Brain pericyte (primary cell): ENCODE measurements around the gene POU2F2.

Experiments used
- DNase-seq: peaks from one replicate; pipeline ENCODE4 v3.0.0-alpha.2; 2012; ENCODE audit warnings: low read depth, low spot score

The POU2F2 gene

DNA sequence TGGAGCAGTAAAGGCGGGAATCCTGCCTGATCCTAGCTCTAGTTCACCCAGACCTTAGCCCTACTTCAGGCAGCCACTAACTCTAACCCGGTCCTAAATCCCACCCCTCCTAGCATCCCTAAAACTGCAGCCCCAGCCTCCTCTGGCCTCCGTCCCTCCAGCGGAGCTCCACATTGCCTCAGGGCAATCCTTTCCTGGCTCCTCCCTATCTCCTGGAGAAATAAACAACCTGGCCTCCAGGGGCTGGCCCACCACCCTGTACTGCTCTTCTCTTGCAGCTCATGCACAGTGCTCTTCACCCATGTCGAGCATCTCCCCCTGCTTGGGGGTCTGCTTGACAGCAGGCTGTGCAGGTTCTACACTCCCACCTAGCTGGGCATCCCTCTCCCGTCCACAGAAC, 6.7 kb downstream of the POU2F2 start:
- no peak for DNase-seq

GRCh38 chr19:42124386-42124901, 7.8 kb downstream of the POU2F2 start:
- DNase-seq, result no peak

GRCh38 chr19:42123765-42124164, 8.5 kb downstream of the POU2F2 start:
- no peak for DNase-seq

DNA sequence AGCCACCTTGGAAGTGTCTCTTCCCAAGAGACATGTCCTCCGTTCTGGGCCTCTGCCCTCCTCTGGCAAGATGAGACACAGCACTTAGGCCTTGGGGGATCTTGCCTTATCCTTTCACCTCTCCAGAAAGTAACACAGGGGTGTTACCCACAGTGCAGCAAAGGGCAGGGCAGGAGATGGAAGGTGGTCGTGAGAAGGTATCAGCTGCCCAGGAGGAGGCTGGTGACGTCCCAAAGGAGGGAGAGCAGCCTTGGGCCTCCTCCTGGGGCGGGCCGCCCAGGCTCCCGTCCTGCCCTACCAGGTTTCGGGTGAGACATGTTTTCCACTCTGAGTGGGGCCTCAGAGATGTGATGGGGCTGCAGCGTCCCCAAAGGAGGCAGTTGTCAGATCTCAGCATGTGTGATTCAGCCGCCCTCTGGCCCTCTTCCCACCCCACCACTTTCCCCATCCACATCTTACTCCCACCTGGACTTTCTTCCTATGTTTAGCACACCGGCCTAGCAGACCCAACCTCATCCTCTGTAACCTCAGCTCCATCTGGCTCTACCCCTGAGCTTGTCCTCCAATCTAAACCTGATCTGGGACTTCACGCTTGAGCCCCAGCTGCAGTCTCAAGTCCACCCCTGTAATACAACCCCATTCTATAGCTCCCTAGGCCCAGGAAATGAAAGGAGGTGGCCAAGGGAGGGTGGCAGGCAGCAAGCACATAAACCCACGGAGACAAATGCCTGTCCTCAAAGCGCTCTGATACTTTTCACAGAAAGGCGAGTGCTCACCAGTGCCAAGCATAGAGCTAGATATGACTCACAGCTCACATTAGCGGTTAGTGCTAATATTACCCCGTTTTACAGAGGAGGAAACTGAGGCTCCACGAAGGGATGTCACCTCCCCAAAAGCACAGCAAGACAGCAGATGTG, 9.3 kb downstream of the POU2F2 start:
- DNase-seq, result no peak

GRCh38 chr19:42121656-42122069, 10.6 kb downstream of the POU2F2 start:
- DNase-seq, result no peak

GRCh38 chr19:42121036-42121621, 11.1 kb downstream of the POU2F2 start:
- DNase-seq, result no peak

- no peak for DNase-seq
These were observed 11.8 kb downstream of the POU2F2 start for GRCh38 chr19:42120276-42120980.

DNA sequence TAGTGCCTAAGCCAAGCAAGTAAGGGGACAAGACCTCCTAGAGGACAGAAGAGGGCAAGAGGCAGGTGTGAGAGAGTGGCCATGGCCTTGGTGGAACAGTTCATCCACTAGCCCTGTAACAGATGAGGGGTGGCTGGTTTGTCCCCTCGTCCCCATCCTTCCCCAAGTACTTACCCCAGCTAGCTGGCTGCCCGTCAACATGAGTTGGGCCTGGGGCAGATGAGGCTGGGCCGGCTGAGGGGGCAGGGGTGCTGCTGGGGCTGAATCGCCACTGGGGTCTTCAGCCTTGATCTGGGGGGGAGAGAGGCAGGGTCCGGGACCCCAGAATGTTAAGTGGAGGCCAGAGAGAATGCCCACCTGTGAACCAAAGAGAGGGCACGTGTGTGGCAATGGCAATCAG, 15.2 kb downstream of the POU2F2 start:
- no peak for DNase-seq

DNA sequence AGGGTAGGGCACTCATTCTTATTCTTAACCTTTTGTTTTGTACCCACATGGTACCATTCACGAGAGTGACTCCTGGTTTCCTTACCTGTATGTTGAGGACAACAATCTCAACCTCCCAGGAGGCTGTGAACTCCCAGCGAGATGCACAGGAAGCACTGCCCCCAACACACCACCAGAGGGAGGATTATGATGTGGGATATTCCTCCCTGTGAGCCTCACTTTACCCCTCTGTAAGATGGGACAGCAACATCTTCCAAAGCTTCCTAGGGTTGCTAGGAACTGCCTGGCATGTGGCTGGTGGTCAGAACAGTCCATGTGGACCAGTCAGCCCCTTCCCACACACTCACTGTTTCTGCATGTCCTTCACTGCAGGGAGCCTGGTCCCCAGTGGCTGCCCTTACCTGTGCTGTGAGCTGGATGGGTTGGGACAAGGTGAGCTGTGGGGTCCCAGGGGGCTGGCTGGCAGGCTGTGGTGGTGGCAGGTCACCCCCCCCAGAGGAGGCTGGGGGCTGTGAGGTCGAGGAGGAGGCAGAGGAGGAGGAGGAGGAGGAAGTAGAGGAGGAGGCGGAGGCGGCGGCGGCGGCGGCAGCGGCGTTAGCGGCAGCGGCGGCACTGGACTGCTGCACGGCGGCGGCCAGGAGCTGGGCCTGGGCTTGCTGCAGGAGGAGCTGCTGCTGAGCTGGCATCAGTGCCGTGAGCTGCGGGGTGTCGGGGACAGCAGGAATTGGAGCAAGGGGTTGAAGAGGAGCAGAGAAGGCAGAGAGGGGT, 15.8 kb downstream of the POU2F2 start:
- no peak for DNase-seq

GRCh38 chr19:42115705-42116104, 16.5 kb downstream of the POU2F2 start:
- DNase-seq, result no peak

GRCh38 chr19:42115219-42115618, 17.0 kb downstream of the POU2F2 start:
- no peak for DNase-seq

DNA sequence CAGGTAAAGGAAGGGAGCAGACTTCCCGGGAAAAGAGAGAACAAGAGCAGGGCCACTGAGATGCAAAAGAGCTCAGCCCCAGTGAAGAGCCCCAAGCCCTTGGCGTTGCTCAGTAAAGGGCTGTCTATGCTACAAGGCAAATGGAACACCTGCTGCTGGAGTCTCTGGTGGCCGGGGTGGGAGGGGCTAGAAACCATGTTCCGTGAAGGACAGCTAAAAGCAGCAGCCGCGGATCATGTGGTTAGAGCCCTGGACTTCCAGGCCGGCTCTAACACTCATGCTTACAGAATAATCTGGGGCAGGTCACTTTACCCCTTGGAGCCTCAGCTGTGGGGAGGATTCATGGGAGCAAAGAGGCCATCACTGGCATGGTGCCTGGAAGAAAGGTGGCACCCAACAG, 17.8 kb downstream of the POU2F2 start:
- no peak for DNase-seq

GRCh38 chr19:42113641-42114348, 18.5 kb downstream of the POU2F2 start:
- DNase-seq, result peak; percentile 73

- no peak for DNase-seq
These were observed 20.4 kb downstream of the POU2F2 start for GRCh38 chr19:42111811-42112210.

DNA sequence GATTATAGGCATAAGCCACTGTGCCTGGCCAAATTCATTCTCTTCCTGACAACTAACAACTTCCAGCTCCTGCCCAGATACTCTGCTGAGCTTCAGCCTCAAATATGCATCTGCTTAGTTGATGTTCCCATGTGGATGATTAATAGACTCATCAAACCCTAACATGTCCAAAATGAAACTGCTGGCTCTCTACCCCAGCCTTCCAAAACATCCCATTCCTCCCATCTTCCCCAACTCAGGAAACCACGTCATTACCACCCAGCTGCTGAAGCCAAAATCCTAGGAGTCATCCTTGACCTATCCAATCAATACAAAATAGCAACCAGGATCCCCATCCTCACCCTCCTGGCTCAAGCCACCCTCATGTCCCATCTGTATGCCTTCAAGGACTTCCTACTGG, 20.9 kb downstream of the POU2F2 start:
- no peak for DNase-seq

- DNase-seq, result no peak
These were observed 21.6 kb downstream of the POU2F2 start for GRCh38 chr19:42110658-42111057.

- no peak for DNase-seq
These were observed 22.4 kb downstream of the POU2F2 start for GRCh38 chr19:42109896-42110295.

DNA sequence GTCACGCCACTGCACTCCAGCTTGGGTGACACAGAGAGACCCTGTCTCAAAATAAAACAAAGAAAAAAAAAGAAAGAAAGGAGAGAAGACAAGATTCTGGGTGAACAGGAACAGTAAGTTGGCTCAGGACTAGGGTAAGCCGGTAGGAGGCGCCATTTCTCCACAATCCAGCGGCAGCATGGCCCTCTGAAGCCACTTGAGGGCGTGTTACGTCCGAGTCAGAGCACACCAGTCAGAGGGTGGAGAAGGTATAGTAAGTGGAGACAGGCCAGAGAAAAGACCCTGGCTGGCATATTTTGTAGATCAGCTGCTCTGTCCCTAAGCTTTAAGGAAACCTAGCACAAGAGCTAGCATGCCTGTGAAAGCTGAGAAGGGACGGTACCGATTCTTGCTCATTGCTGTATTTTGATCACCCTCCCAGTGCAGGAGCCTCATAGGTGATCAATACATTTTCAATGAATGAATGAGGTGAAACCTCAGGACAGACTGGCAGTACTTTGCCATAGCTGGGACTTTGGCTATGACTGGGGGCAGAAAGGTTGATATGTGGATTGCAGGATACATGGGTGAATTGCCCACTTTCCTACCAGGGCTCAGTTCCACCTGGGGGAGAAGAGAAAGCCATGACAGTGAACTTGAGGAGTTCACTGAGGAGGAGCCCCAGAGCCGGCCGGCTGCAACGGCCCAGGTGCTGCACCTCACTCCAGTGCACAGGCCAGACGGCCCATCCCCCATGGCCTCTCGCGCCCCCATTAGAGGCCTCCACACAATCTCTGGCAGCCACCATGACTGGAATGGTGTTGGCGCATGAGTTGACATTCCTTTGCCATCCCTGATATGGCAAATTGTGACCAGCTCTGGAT, 23.5 kb downstream of the POU2F2 start:
- DNase-seq, result peak; percentile 53

- no peak for DNase-seq
These were observed 26.9 kb downstream of the POU2F2 start for GRCh38 chr19:42105368-42105767.

GRCh38 chr19:42102877-42103276, 29.4 kb downstream of the POU2F2 start:
- no peak for DNase-seq
